ENCODE results near the gene SMIM1.
"Not testable (repeated sequence)": the region's sequence is repeated elsewhere in the genome, so short reads cannot be mapped to it uniquely, and the experiment has no call there.

Gene SMIM1

DNA sequence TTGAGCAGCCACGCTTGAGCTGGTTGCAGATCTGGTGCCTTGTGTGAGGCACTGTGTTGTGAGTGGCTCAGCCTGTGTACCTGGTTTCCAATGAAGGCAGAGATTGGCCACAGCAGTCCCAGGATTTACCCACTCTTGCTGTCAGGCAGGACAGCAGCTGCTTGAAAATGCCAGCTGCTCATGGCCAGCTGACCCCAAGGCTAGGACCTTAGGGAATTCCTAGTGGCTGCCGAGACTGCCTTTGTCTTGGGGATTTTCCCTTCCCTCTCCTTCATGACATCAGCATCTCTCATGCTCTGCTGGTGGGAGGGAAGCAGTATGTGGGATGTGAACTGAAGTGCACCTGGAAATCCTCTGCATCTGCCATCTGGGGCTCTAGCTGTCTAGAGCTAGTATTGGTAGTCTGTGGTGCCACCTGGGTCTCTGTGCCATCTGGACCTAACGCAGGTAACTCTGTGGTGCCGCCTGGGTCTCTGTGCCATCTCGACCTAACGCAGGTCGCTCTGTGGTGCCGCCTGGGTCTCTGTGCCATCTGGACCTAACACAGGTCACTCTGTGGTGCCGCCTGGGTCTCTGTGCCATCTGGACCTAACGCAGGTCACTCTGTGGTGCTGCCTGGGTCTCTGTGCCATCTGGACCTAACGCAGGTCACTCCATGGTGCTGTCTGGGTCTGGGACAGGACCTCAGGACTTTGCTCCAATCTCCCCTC lies 27.6 kb downstream of the SMIM1 start:
- no peak for DNase-seq

DNA sequence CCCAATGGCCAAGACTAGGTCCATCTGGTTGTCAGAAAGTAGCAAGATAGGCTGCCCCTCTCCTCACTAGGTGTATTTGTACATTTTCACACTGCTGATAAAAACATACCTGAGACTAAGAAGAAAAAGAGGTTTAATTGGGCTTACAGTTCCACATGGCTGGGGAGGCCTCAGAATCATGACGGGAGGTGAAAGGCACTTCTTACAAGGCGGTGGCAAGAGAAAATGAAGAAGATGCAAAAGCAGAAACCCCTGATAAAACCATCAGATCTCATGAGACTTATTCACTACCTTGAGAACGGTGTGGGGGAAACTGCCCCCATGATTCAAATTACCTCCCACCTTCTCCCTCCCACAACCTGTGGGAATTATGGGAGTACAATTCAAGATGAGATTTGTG lies 28.2 kb downstream of the SMIM1 start:
- DNase-seq: not testable (repeated sequence)

GRCh38 chr1:3803905-3804626 lies 31.5 kb downstream of the SMIM1 start:
- DNase-seq: no peak

- DNase-seq: not testable (repeated sequence)
These were observed 32.0 kb downstream of the SMIM1 start for GRCh38 chr1:3804627-3804944.

- DNase-seq: no peak
These were observed 32.5 kb downstream of the SMIM1 start for GRCh38 chr1:3805038-3805437.

DNA sequence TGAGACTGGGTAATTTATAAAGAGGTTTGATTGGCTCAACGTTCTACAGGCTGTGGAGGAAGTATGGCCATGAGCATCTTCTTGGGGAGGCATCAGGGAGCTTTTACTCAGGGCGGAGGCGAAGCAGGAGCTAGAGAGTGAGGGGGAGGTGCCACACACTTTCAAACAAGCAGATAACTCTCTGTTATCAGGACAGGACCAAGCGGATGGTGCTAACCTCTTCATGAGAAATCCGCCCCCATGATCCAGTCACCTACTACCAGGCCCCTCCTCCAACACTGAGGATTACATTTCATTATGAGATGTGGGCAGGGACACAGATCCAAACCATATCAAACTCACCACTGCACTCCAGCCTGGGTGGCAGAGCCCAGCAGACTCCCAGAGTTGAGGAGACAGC lies 35.2 kb downstream of the SMIM1 start:
- no peak for DNase-seq

DNA sequence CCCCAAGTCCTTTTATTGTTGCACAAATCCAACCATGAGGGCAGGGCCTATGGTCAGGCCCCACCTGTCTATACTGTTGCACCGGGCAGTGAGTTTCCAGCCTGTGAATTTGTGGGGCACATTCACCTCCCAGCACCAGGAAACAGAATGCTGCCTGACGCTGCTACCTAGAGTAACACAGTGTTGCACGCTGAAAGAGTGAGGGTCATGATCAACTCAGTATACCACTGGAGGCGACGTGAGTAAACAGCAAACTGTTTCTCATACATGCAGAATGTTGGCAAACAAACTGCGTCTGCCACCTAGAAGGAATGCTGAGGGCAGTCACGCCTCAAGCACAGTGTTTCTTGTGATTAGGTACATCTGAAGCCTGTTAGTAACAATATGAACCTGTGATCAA lies 37.1 kb downstream of the SMIM1 start:
- no peak for DNase-seq

DNA sequence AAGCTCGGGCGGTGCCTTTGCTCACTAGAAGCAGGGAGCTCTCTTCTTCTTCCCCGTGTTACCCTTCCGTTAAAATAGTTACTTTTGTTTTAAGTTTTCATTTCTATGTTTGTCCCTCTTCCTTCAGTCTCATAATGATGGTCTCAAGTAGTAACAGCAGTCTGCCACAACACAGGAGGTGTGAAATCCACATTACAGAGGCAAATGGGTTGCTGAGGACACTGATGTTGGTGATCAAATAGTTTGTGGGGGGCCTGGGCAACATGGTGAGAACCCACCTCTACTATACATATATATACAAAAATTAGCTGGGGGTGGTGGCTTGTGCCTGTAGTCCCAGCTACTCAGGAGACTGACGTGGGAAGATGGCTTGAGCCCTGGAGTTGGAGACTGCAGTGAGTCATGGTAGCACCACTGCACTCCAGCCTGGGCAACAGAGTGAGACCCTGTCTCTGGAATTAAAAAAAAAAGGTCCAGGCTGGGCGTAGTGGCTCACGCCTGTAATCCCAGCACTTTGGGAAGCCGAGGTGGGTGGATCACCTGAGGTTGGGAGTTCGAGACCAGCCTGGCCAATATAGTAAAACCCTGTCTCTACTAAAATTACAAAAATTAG lies 37.7 kb downstream of the SMIM1 start:
- not testable (repeated sequence) for DNase-seq

DNA sequence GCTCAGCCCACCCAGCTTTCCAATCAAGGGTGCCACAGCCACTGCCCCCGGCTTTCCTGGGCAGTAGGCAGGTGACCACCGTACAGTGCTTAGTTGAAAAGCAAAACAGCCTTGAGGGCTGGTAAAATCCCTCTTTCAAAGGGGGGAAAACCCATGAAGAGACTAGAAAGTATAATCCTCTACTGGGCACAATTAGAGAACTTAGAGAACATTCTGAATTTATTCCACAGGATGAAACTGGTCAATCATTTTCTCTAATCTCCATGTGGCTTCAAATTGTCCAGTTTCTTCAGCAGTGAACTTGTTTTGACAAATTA lies 39.0 kb downstream of the SMIM1 start:
- DNase-seq: no peak

GRCh38 chr1:3814065-3814464 lies 41.5 kb downstream of the SMIM1 start:
- no peak for DNase-seq

DNA sequence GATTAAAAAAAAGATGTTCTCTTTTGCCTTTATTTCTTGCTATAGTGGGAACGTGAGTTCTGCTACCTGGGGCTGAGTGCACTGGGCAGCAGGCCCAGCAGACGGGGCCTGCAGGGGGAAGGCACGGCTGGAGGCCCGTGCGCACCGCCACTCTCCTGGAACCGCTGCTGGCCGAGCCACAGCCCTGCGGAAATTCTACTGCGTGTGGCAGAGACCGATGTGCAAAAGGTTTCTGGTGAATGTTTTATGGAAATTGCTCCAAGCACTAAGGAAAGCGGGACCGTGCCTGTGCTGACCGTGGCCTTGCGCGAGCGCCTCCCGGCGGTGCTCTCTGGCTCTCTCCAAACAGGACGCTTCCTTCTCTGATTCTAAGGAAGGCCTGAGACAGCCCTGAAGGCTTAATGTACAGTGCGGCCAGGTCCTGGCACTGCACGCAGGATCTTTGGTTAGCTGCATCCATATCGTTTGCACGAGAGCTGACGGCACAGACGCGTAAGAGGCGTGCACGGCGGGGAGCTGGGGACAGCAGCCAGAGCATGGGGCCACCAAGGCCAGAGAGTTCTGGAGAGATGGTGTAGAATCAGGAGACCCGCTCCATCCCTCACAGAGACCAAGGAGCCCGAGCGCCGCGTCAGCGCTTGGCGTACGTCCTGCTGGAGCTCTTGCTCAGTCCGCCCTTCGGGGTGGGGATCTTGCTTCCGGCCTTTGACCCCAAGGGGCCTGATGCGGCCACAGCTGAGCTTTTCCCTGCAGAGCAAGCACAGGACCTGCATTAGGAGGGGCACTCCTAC lies 42.4 kb downstream of the SMIM1 start:
- no peak for DNase-seq

DNA sequence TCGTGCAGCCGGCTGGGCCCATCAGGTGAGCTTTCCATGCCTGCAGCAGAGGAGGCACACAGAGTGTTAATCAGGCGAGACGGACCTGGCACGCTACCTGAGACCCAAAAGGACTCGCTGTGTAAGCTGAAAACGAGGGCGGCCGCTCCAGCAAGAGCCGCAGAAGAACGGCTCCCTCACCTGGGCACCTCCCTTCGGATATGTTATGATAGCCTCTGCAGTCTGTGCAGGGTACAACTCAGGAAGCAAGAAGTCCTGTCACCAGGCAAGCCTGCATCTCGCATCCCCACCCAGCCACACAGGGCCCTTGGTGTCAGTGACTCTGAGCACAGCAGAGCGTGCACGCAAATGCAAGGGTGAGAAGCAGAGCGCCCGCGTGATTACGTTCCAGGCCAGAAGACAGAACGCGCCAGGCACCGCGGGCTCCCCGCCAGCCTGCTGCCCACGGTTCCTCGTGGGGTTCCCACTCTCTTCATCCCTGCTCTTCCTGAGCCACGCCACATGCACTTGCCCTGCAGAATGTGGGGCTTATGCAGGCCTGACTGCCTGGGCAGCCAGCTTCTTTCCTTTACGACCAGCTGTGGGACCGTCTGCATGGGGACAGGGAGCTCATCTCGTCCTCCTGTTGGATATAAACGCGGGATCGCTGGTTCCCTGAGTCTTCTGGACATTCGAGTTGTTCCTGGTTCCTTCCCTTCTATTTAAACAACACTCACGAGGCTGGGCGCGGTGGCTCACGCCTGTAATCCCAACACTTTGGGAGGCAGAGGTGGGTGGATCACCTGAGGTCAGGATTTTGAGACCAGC lies 44.0 kb downstream of the SMIM1 start:
- DNase-seq: no peak

GRCh38 chr1:3817138-3817740 lies 44.7 kb downstream of the SMIM1 start:
- DNase-seq: no peak

GRCh38 chr1:3817821-3818597 lies 45.5 kb downstream of the SMIM1 start:
- no peak for DNase-seq

DNA sequence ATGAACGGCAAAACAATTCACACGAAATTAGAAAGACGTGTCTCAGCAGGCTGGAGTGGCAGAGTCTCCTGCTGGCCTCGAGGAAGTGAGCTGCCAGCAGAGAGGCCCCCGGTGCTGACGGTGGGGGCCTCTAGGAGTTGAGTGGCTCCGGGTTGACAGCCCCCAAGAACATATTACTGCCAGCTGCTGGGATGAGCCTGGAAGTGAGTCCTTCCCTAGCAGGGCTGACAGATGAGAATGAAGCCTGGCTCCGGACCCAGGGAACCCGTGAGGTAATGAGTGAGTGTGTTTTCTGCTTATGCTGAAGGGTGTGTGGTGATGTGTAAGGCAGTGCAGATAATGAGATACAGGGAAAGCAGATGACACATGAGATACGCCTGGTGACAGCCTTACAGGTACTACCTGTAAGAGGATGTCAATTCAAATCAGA lies 47.2 kb downstream of the SMIM1 start:
- DNase-seq: no peak

- DNase-seq: no peak
These were observed 47.8 kb downstream of the SMIM1 start for GRCh38 chr1:3820316-3820715.

DNA sequence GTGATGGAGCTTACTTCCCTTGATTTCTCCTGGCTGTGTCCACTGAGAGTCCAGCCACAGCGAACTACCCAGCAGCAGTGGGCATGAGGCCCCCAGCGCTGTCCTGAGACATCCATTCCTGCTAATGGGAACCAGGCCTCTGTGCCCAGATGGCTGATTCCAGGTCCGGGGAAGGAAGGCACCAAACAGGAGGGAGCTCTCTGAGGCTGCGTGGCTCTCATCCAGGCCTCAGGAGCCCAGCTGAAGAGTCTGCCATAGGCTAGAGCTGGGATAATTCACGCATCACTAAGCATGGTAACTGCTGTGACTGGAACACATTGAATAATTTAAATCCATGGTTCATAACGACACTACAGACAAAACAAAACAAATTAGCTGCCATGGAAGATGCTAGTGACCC lies 48.5 kb downstream of the SMIM1 start:
- DNase-seq: no peak

DNA sequence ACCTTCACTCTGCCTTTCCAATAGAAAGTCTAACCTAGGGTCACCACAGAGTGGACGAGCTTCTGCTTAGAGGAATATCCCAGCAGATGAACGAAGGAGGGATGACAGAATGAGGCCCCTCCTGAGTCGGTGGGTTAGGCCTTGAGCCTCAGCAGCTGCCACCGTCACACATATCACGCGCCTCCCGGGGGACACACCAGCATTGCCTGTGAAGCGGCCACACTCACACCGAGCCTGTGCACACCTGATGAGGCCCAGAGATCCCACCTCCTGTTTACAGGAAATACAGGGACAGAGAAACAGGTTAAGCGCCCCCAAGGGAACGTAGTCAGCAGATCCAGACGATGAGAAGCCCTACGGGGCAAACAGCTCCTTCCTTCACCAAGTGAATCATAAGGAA lies 48.9 kb downstream of the SMIM1 start:
- no peak for DNase-seq

- no peak for DNase-seq
These were observed 49.4 kb downstream of the SMIM1 start for GRCh38 chr1:3821908-3822307.

GRCh38 chr1:3822421-3822820 lies 49.9 kb downstream of the SMIM1 start:
- DNase-seq: no peak

DNA sequence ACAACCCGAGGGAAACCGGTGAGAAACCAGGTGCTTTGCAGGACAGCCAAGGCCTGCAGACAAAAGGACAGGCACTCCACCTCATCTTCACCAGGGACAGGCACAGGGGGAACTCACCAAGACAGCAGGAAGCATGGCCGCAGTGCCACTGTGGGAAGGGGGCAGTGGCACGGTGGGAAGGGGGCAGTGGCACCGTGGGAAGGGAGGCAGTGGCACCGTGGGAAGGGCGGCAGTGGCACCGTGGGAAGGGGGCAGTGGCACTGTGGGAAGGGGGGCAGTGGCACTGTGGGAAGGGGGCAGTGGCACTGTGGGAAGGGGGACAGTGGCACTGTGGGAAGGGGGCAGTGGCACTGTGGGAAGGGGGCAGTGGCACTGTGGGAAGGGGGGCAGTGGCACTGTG lies 52.1 kb downstream of the SMIM1 start:
- DNase-seq: no peak

DNA sequence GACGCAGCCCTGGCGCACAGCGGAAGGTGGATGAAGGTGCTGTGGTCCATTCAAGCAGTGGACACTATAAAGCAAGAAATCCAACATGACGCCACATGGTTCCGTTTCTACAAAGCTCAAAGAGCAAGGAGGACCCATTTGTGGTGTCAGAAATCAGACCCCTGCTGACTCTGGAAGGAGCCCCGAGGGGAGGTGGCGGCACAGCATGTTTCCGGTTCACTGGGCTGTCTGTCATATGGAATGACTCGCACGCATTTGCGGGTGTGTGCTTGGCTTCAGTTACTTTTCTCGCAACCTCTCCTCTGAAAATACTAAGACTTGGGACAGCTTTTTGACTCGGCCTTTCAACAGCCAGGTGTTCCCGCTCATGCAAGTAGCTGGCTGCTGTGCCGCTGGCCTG lies 52.8 kb downstream of the SMIM1 start:
- no peak for DNase-seq
